ENCODE measurements around the gene KCNMB1. TPM values are rescaled to one million over a fixed set of nuclear protein-coding genes. Genes with fewer than 3 reads are reported as not detected.

Gene KCNMB1
- total and polyA plus RNA-seq, 2 donors (not counting 1 experiment from before 2014, with no cell fraction given), result 0.06 TPM; not detected in 1

DNA sequence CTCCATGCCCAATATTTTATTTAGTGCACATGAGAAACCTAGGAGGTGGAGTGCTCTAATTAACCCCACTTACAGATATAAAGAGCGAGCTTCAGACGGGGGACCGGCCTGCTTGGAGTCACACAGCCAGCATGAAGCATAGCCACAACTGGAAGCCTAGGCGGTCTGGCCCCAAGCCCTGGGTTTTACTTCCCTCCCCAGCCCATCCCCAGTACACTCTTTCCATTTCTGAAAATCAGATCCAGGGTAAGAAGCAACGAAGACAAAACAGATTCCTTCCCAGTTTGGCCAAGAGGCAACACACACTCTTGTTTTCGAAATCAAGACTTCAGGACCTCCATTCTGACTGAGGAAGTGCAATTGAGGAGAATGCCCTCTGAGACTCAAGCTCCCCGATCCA, 27.1 kb downstream of the KCNMB1 start:
- Mint-ChIP-seq H3K27ac (no peak overlapping the region), H3K4me3 (no peak overlapping the region), H3K27me3 (no peaks in the 10 kb centered on the region), H3K4me1 (peaks cover 13% of the 10 kb centered on the region), H3K9me3 (ENCODE audit: insufficient read depth) (no peaks in the 10 kb centered on the region)
- POLR2A ChIA-PET, result no interaction called here
- Histone ChIP-seq H3K27me3 (replicated peaks in 1 of 4; ENCODE audit: control extremely low read depth in 1 of 4, control insufficient read depth in 3 of 4, insufficient read depth in 4 of 4, low read length in 3 of 4) (no peaks in the 10 kb centered on the region), H3K9ac (ENCODE audit: low read length) (no peak overlapping the region), H3K4me1 (ENCODE audit: control insufficient read depth in 2 of 2, insufficient read depth in 2 of 2, low read length in 2 of 2) (peaks cover 10 to 14% of the 10 kb centered on the region in 2 donors), H3K27ac (ENCODE audit: low read length in 2 of 2) (no peak overlapping the region), H3K79me2 (ENCODE audit: control insufficient read depth, insufficient read depth, low read length) (no peaks in the 10 kb centered on the region), H3K36me3 (replicated peaks in 1 of 2; ENCODE audit: control extremely low read depth in 1 of 2, control insufficient read depth in 1 of 2, extremely low read depth in 1 of 2, insufficient read depth in 2 of 2, low read length in 1 of 2) (no peaks in the 10 kb centered on the region), H3K4me2 (replicated peaks; ENCODE audit: low read depth, low read length, poor library complexity, severe bottlenecking) (no peak overlapping the region), H2AFZ (ENCODE audit: insufficient read depth, low read depth, low read length, poor library complexity, severe bottlenecking) (no peak overlapping the region), H3K9me3 (ENCODE audit: control extremely low read depth in 1 of 3, control insufficient read depth in 2 of 3, insufficient read depth in 1 of 3, low read length in 2 of 3) (no peaks in the 10 kb centered on the region), H4K20me1 (ENCODE audit: control insufficient read depth, insufficient read depth, low read length, poor library complexity, severe bottlenecking) (no peaks in the 10 kb centered on the region), H3K4me3 (ENCODE audit: control extremely low read depth in 1 of 5, extremely low read depth in 1 of 5, insufficient read depth in 1 of 5, low read depth in 2 of 5, low read length in 4 of 5) (no peak overlapping the region)
- TF ChIP-seq CTCF (IDR thresholded peaks at IDR 0.05) (no peak), EZH2 (IDR thresholded peaks at IDR 0.05; ENCODE audit: borderline replicate concordance, insufficient read depth, low read depth, low read length, poor library complexity, severe bottlenecking) (no peak)
- DNase-seq (no peak), ATAC-seq (ENCODE audit: low read depth) (no peak)
- WGBS (ENCODE audit: insufficient coverage), result 88% methylated on average over 6 of the region's 7 CpGs
- CTCF ChIA-PET, result no interaction called here
- intact Hi-C loops (cut with micrococcal nuclease), result no loop called here

- no peak overlapping the region for H2AFZ ChIP-seq (ENCODE audit: insufficient read depth, low read depth, low read length, poor library complexity, severe bottlenecking)
- no peak overlapping the region for H3K27ac Mint-ChIP-seq
- no peaks in the 10 kb centered on the region for H3K27me3 ChIP-seq (replicated peaks in 1 of 4; ENCODE audit: control extremely low read depth in 1 of 4, control insufficient read depth in 3 of 4, insufficient read depth in 4 of 4, low read length in 3 of 4)
- no peak for DNase-seq
- WGBS (ENCODE audit: insufficient coverage), result 87% methylated on average over 3 of the region's 5 CpGs
- no peak overlapping the region for H3K4me2 ChIP-seq (replicated peaks; ENCODE audit: low read depth, low read length, poor library complexity, severe bottlenecking)
- H3K4me3 ChIP-seq (ENCODE audit: control extremely low read depth in 1 of 5, extremely low read depth in 1 of 5, insufficient read depth in 1 of 5, low read depth in 2 of 5, low read length in 4 of 5), result no peak overlapping the region
- H3K9me3 ChIP-seq (ENCODE audit: control extremely low read depth in 1 of 3, control insufficient read depth in 2 of 3, insufficient read depth in 1 of 3, low read length in 2 of 3), result no peaks in the 10 kb centered on the region
- no peak for TF ChIP-seq EZH2 (IDR thresholded peaks at IDR 0.05; ENCODE audit: borderline replicate concordance, insufficient read depth, low read depth, low read length, poor library complexity, severe bottlenecking)
- CTCF ChIA-PET, result interaction anchor here (1.0 kb wide), 1 partner anchor 94 kb away, joined by 3 read pairs; no protein-coding TSS in a partner anchor
- H3K79me2 ChIP-seq (ENCODE audit: control insufficient read depth, insufficient read depth, low read length), result no peaks in the 10 kb centered on the region
- H3K4me1 Mint-ChIP-seq, result peaks cover 14% of the 10 kb centered on the region
- no peaks in the 10 kb centered on the region for H3K9me3 Mint-ChIP-seq (ENCODE audit: insufficient read depth)
- POLR2A ChIA-PET, result no interaction called here
- H3K27ac ChIP-seq (ENCODE audit: low read length in 2 of 2), result no peak overlapping the region
- no peaks in the 10 kb centered on the region for H3K27me3 Mint-ChIP-seq
- no peak overlapping the region for H3K9ac ChIP-seq (ENCODE audit: low read length)
- no peaks in the 10 kb centered on the region for H4K20me1 ChIP-seq (ENCODE audit: control insufficient read depth, insufficient read depth, low read length, poor library complexity, severe bottlenecking)
- peaks cover 10 to 14% of the 10 kb centered on the region in 2 donors for H3K4me1 ChIP-seq (ENCODE audit: control insufficient read depth in 2 of 2, insufficient read depth in 2 of 2, low read length in 2 of 2)
- H3K4me3 Mint-ChIP-seq, result no peak overlapping the region
- H3K36me3 ChIP-seq (replicated peaks in 1 of 2; ENCODE audit: control extremely low read depth in 1 of 2, control insufficient read depth in 1 of 2, extremely low read depth in 1 of 2, insufficient read depth in 2 of 2, low read length in 1 of 2), result no peaks in the 10 kb centered on the region
- no peak for ATAC-seq (ENCODE audit: low read depth)
- intact Hi-C loops (cut with micrococcal nuclease), result no loop called here
Measured at GRCh38 chr5:170361616-170362015, 27.6 kb downstream of the KCNMB1 start.

All from B cell (primary cell).